ENCODE measurements around the gene DPF1.

DPF1 gene

GRCh38 chr19:38211766-38212165 lies 12.3 kb downstream of the DPF1 start:
- H4K20me1 ChIP-seq (ENCODE audit: insufficient read depth, low read length), result no peaks in the 10 kb centered on the region
- no peak overlapping the region for H3K4me3 ChIP-seq (ENCODE audit: low read length)
- no peaks in the 10 kb centered on the region for H3K9me2 ChIP-seq (replicated peaks; ENCODE audit: insufficient read depth, low read length)
- peaks cover 29% of the 10 kb centered on the region for H3K27me3 ChIP-seq (replicated peaks; ENCODE audit: insufficient read depth, low read length)
- no peak for DNase-seq
- no peaks in the 10 kb centered on the region for H3K9me3 ChIP-seq (replicated peaks; ENCODE audit: insufficient read depth, low read length)
- H3F3A ChIP-seq (ENCODE audit: insufficient read depth, low read length), result peaks cover 6% of the 10 kb centered on the region; the same call in 1 of the 2 replicates
- H3K4me2 ChIP-seq (ENCODE audit: low read depth, low read length), result no peak overlapping the region
- H3K9ac ChIP-seq (ENCODE audit: low read length), result no peak overlapping the region
- no peak for TF ChIP-seq CTCF (IDR thresholded peaks at IDR 0.05; ENCODE audit: low read length)
- TF ChIP-seq EZH2phosphoT487 (IDR thresholded peaks at IDR 0.05; ENCODE audit: low read length), result no peak
- no peak for TF ChIP-seq EZH2 (optimal IDR thresholded peaks at IDR 0.05; ENCODE audit: low read depth, low read length)
- no peak overlapping the region for H2AFZ ChIP-seq (ENCODE audit: low read length)
- peaks cover 14% of the 10 kb centered on the region; the same call in 1 of the 2 replicates for H3K4me1 ChIP-seq (ENCODE audit: low read length)
- no peak overlapping the region for H3K27ac ChIP-seq (ENCODE audit: low read length)
- H3K36me3 ChIP-seq (replicated peaks; ENCODE audit: insufficient read depth, low read length), result no peaks in the 10 kb centered on the region
- no peaks in the 10 kb centered on the region for H3K79me2 ChIP-seq (ENCODE audit: low read length)

GRCh38 chr19:38211151-38211591 lies 12.9 kb downstream of the DPF1 start:
- Histone ChIP-seq H3K9ac (ENCODE audit: low read length) (no peak overlapping the region), H3K9me3 (replicated peaks; ENCODE audit: insufficient read depth, low read length) (no peaks in the 10 kb centered on the region), H3K4me2 (ENCODE audit: low read depth, low read length) (no peak overlapping the region), H3K4me1 (ENCODE audit: low read length) (peaks cover 14% of the 10 kb centered on the region; the same call in 1 of the 2 replicates), H3K27me3 (replicated peaks; ENCODE audit: insufficient read depth, low read length) (peaks cover 27% of the 10 kb centered on the region), H3K9me2 (replicated peaks; ENCODE audit: insufficient read depth, low read length) (no peaks in the 10 kb centered on the region), H3K27ac (ENCODE audit: low read length) (no peak overlapping the region), H2AFZ (ENCODE audit: low read length) (no peak overlapping the region), H3K4me3 (ENCODE audit: low read length) (no peak overlapping the region), H3K79me2 (ENCODE audit: low read length) (no peaks in the 10 kb centered on the region), H3K36me3 (replicated peaks; ENCODE audit: insufficient read depth, low read length) (no peaks in the 10 kb centered on the region), H3F3A (ENCODE audit: insufficient read depth, low read length) (peaks cover 6% of the 10 kb centered on the region; the same call in 1 of the 2 replicates), H4K20me1 (ENCODE audit: insufficient read depth, low read length) (no peaks in the 10 kb centered on the region)
- no peak for DNase-seq
- TF ChIP-seq CTCF (IDR thresholded peaks at IDR 0.05; ENCODE audit: low read length) (no peak), EZH2phosphoT487 (IDR thresholded peaks at IDR 0.05; ENCODE audit: low read length) (no peak), EZH2 (optimal IDR thresholded peaks at IDR 0.05; ENCODE audit: low read depth, low read length) (no peak)

DNA sequence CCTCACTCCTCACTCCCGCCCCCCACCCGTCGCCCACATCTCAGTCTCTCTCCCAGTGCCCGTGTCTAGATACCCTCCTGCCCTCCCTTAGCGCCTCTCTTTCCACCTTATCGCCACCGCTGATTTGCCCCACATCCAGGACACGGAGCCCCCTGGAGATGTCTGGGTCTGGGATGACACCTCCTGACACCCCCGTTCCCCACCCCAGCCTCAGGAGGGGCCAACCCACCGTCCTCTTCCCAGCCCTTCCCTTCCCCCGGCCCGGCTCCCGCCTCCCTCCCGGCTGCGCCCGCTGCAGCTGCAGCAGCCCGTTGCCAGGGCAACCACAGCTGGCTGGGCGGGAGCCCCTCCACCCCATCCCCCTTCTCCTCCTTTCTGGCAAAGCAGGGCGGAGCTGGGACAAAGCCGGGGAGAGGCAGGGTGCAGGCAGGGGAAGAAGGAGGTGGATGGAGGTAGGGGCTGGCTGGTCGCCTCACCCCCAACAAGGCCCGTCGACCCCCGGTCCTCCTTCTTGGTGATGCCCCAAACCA lies 13.5 kb downstream of the DPF1 start:
- Histone ChIP-seq H3K36me3 (replicated peaks; ENCODE audit: insufficient read depth, low read length) (no peaks in the 10 kb centered on the region), H3K27ac (ENCODE audit: low read length) (no peak overlapping the region), H3K4me3 (ENCODE audit: low read length) (no peak overlapping the region), H3F3A (ENCODE audit: insufficient read depth, low read length) (peaks cover 6% of the 10 kb centered on the region; the same call in 1 of the 2 replicates), H3K4me2 (ENCODE audit: low read depth, low read length) (no peak overlapping the region), H3K79me2 (ENCODE audit: low read length) (no peaks in the 10 kb centered on the region), H3K9me3 (replicated peaks; ENCODE audit: insufficient read depth, low read length) (no peaks in the 10 kb centered on the region), H3K4me1 (ENCODE audit: low read length) (peaks cover 14% of the 10 kb centered on the region; the same call in 1 of the 2 replicates), H2AFZ (ENCODE audit: low read length) (no peak overlapping the region), H3K27me3 (replicated peaks; ENCODE audit: insufficient read depth, low read length) (peaks cover 20% of the 10 kb centered on the region), H3K9me2 (replicated peaks; ENCODE audit: insufficient read depth, low read length) (no peaks in the 10 kb centered on the region), H4K20me1 (ENCODE audit: insufficient read depth, low read length) (no peaks in the 10 kb centered on the region), H3K9ac (ENCODE audit: low read length) (no peak overlapping the region)
- DNase-seq, result no peak
- TF ChIP-seq EZH2phosphoT487 (IDR thresholded peaks at IDR 0.05; ENCODE audit: low read length) (no peak), CTCF (IDR thresholded peaks at IDR 0.05; ENCODE audit: low read length) (no peak), EZH2 (optimal IDR thresholded peaks at IDR 0.05; ENCODE audit: low read depth, low read length) (no peak)
